Cardiac fibroblast (primary cell): Measurements from ENCODE around the gene PNPLA3.

Experiments
- DNase-seq, 2 donors: peaks; one replicate each; pipeline versions ENCODE4 v3.0.0 to v3.0.0-alpha.2; 2010; ENCODE audit warnings: low read depth in 2 of 2
- H3K4me3 ChIP-seq, 2 donors: replicated peaks in 1 of 2; 1 replicate in 1 of 2; 2 replicates in 1 of 2; pipeline ENCODE4 v1.5.1; 2011; ENCODE audit warnings: low read depth in 2 of 2, low read length in 2 of 2, mild to moderate bottlenecking in 2 of 2, moderate library complexity in 1 of 2
- CTCF ChIP-seq: IDR thresholded peaks from one replicate; pipeline ENCODE4 v1.5.1; 2011; ENCODE audit warnings: low read depth, mild to moderate bottlenecking, low read length, inconsistent platforms

PNPLA3 gene

GRCh38 chr22:43891360-43892182 lies 32.0 kb upstream of the PNPLA3 start, which contains the start of gene PNPLA5:
Gene PNPLA5 (minus strand): TSS chr22:43892013. CDS start chr22:43891880, 133 bp downstream.
- DNase-seq: no peak
- TF ChIP-seq CTCF: no peak
- peak within 1 kb of the TSS in 1 of 2 donors; percentile 22 for H3K4me3 ChIP-seq

GRCh38 chr22:43892183-43892894 lies 31.3 kb upstream of the PNPLA3 start:
- TF ChIP-seq CTCF: no peak
- DNase-seq: no peak
- H3K4me3 ChIP-seq: no peak overlapping the region

- no peak overlapping the region for H3K4me3 ChIP-seq
- no peak for TF ChIP-seq CTCF
- no peak for DNase-seq
Measured at GRCh38 chr22:43893266-43893665, 30.3 kb upstream of the PNPLA3 start.

- DNase-seq: no peak
- H3K4me3 ChIP-seq: no peak overlapping the region
- TF ChIP-seq CTCF: no peak
Measured at GRCh38 chr22:43894122-43894521, 29.5 kb upstream of the PNPLA3 start.

GRCh38 chr22:43895986-43896645 lies 27.5 kb upstream of the PNPLA3 start:
- no peak overlapping the region for H3K4me3 ChIP-seq
- no peak for TF ChIP-seq CTCF
- DNase-seq: no peak

GRCh38 chr22:43897751-43898261 lies 25.8 kb upstream of the PNPLA3 start:
- H3K4me3 ChIP-seq: no peak overlapping the region
- DNase-seq: peak; percentile 54 to 56
- no peak for TF ChIP-seq CTCF
